ENCODE data around the gene ZNF277. TPM values are rescaled to one million over a fixed set of nuclear protein-coding genes. Genes with fewer than 3 reads are reported as not detected.

ZNF277 gene
- total RNA-seq, 4 donors from 2014 or later: 19.5 to 27.1 (median 25.7) TPM

DNA sequence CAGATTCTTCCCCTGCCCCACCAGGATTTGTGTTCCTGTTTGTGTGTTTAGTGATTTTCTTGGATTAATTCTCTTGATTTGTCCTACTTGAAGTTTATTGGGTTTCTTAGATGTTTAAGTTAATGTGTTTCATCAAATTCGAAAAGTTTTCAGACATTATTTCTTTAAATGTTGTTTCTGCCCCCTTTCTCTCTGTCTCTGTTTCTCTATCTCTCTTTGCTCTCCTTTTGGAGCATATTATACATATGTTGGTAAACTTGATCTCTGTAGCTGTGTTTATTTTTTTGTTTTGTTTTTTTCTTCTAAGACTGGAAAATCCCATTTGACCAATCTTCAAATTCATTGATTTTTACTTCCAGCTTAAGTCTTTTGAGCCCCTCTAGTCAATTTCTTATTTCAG, 115.6 kb downstream of the ZNF277 start:
- DNase-seq (ENCODE audit: extremely low spot score): no peak
- TF ChIP-seq POLR2A (IDR thresholded peaks at IDR 0.05; ENCODE audit: low read depth): no peak
- TF ChIP-seq POLR2AphosphoS5 (IDR thresholded peaks at IDR 0.05): no peak
- TF ChIP-seq EP300 (IDR thresholded peaks at IDR 0.05): no peak
- TF ChIP-seq, protein P1, sequence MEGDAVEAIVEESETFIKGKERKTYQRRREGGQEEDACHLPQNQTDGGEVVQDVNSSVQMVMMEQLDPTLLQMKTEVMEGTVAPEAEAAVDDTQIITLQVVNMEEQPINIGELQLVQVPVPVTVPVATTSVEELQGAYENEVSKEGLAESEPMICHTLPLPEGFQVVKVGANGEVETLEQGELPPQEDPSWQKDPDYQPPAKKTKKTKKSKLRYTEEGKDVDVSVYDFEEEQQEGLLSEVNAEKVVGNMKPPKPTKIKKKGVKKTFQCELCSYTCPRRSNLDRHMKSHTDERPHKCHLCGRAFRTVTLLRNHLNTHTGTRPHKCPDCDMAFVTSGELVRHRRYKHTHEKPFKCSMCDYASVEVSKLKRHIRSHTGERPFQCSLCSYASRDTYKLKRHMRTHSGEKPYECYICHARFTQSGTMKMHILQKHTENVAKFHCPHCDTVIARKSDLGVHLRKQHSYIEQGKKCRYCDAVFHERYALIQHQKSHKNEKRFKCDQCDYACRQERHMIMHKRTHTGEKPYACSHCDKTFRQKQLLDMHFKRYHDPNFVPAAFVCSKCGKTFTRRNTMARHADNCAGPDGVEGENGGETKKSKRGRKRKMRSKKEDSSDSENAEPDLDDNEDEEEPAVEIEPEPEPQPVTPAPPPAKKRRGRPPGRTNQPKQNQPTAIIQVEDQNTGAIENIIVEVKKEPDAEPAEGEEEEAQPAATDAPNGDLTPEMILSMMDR (IDR thresholded peaks at IDR 0.05): no peak
- intact Hi-C loops (cut with DNase I): no loop called here
- Histone ChIP-seq H3K4me3 (no peak overlapping the region), H3K27ac (replicated peaks in 1 of 4) (no peak overlapping the region), H3K4me1 (no peaks in the 10 kb centered on the region), H3K9me3 (no peaks in the 10 kb centered on the region), H3K36me3 (peaks cover 9 to 66% (median 26%) of the 10 kb centered on the region in 4 donors), H3K27me3 (no peaks in the 10 kb centered on the region)
- 97% methylated on average over 1 of the region's 1 CpG for WGBS

DNA sequence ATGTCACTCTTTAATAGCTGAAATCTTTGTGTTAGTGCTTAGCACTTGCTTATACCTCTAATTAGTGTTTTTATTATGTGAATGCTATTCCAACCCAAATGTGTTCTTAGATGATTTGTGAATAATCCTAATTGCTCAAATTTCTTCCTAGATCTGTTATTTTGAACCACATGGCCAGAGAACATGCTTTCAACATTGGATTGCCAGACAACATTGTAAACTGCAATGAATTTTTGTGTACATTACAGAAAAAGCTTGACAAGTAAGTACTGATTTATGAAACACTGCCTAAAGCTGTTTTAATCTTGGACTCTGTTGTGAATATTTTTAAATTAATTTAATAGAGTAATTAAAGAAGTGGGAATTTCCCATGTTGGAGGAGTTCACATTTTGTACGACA, 121.1 kb downstream of the ZNF277 start:
- WGBS: 97% methylated on average over 1 of the region's 1 CpG
- Histone ChIP-seq H3K27me3 (no peaks in the 10 kb centered on the region), H3K4me3 (no peak overlapping the region), H3K36me3 (peaks cover 0 to 54% (median 26%) of the 10 kb centered on the region in 4 donors), H3K27ac (replicated peaks in 1 of 4) (no peak overlapping the region), H3K9me3 (no peaks in the 10 kb centered on the region), H3K4me1 (no peaks in the 10 kb centered on the region)
- DNase-seq (ENCODE audit: extremely low spot score): no peak
- intact Hi-C loops (cut with DNase I): no loop called here
- TF ChIP-seq POLR2A (IDR thresholded peaks at IDR 0.05; ENCODE audit: low read depth) (no peak), EP300 (IDR thresholded peaks at IDR 0.05) (no peak), POLR2AphosphoS5 (IDR thresholded peaks at IDR 0.05) (no peak)
- TF ChIP-seq, protein P1 (IDR thresholded peaks at IDR 0.05): no peak

DNA sequence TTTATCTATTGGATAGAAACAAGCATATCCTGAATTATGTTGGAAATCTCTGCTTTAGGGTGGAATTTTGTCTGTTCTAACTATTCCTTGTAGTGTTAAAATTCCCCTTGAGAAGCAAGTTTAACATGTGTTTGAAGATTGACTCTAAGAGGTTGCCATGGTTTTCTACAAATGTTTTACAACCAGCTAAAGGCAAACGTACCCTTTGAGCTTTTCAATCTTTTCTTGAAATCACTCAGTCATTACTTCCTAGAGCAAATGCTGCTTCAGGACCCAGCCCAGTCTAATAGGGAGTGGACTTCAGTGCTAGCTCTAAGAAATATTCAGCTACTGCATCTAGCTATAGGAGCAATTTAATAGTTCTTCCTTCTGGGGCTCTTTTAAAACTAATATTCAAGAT, 125.0 kb downstream of the ZNF277 start:
- Histone ChIP-seq H3K4me3 (no peak overlapping the region), H3K27ac (replicated peaks in 1 of 4) (no peak overlapping the region), H3K9me3 (no peaks in the 10 kb centered on the region), H3K4me1 (no peaks in the 10 kb centered on the region), H3K36me3 (peaks cover 0 to 35% (median 15%) of the 10 kb centered on the region in 4 donors), H3K27me3 (no peaks in the 10 kb centered on the region)
- no peak for DNase-seq (ENCODE audit: extremely low spot score)
- TF ChIP-seq EP300 (IDR thresholded peaks at IDR 0.05): no peak
- TF ChIP-seq POLR2AphosphoS5 (IDR thresholded peaks at IDR 0.05): no peak
- TF ChIP-seq, protein P1 (IDR thresholded peaks at IDR 0.05): no peak
- TF ChIP-seq POLR2A (IDR thresholded peaks at IDR 0.05; ENCODE audit: low read depth): no peak
- WGBS: 87% methylated on average over 1 of the region's 1 CpG
- intact Hi-C loops (cut with DNase I): no loop called here

DNA sequence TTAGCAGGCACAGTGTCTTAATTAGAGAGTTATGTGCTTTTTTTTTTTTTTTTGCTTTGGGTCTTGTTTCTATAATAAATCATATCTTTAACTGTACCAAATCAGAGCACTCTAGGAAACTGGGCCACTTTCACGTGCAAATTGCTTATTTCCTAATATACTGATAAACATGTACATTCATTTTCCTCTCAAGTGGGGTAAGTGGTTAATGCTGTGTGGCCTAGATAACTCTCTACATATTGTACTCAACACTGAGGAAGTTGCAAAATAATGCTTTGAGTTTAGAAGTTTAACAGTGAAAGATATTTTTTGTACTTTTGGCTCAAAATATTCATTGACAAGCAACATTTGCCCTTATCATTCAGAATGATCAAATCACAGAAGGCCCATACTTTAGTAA, 127.9 kb downstream of the ZNF277 start:
- Histone ChIP-seq H3K9me3 (no peaks in the 10 kb centered on the region), H3K36me3 (peaks cover 0 to 31% (median 21%) of the 10 kb centered on the region in 4 donors), H3K27ac (replicated peaks in 1 of 4) (no peak overlapping the region), H3K4me1 (no peaks in the 10 kb centered on the region), H3K4me3 (no peak overlapping the region), H3K27me3 (no peaks in the 10 kb centered on the region)
- 59% methylated on average over 1 of the region's 1 CpG for WGBS
- no peak for TF ChIP-seq POLR2AphosphoS5 (IDR thresholded peaks at IDR 0.05)
- no peak for TF ChIP-seq POLR2A (IDR thresholded peaks at IDR 0.05; ENCODE audit: low read depth)
- TF ChIP-seq, protein P1 (IDR thresholded peaks at IDR 0.05): no peak
- no peak for TF ChIP-seq EP300 (IDR thresholded peaks at IDR 0.05)
- no peak for DNase-seq (ENCODE audit: extremely low spot score)
- intact Hi-C loops (cut with DNase I): no loop called here

DNA sequence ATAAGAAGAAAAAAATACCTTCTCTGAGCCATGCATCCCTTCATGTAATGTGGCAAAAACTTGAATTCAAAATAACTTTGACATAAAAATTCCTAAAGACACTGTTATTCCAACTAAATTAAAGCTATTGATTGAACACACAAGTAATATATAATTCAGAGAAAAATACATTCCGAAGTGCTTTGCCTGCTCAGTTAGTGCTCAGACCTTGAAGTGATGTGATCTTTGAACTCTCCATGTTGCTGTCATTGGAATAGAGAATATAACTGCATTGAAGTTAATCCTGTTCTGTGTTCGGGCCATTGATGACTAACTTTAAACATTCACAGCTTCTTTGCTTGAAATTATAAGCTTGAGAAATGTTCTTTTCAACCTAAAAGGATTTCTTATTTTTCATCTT, 129.8 kb downstream of the ZNF277 start:
- Histone ChIP-seq H3K27ac (replicated peaks in 1 of 4) (no peak overlapping the region), H3K9me3 (no peaks in the 10 kb centered on the region), H3K4me3 (no peak overlapping the region), H3K4me1 (no peaks in the 10 kb centered on the region), H3K27me3 (no peaks in the 10 kb centered on the region), H3K36me3 (peaks cover 7 to 40% (median 24%) of the 10 kb centered on the region in 4 donors)
- no peak for DNase-seq (ENCODE audit: extremely low spot score)
- intact Hi-C loops (cut with DNase I): no loop called here
- no peak for TF ChIP-seq POLR2A (IDR thresholded peaks at IDR 0.05; ENCODE audit: low read depth)
- TF ChIP-seq, protein P1 (IDR thresholded peaks at IDR 0.05): no peak
- TF ChIP-seq EP300 (IDR thresholded peaks at IDR 0.05): no peak
- 99% methylated on average over 2 of the region's 2 CpGs for WGBS

Measured in esophagus muscularis mucosa (tissue), 4 donors.